SK-N-SH treated with all-trans-retinoic acid at 6 μM for 48 hours (cell line): ENCODE measurements around the gene TMEM184A.

Experiments
- ATAC-seq: fragments of 200-7000 bp; cut with Tn5 transposase; 3 replicates; pipeline ENCODE4 v1.9.1; 2020; ENCODE audit warnings: mild to moderate bottlenecking, moderate library complexity
- CSDC2 ChIP-seq: fragments of 250-450 bp; sonication (Bioruptor Pico); IDR thresholded peaks from 2 replicates; pipeline ENCODE4 v1.5.0; 2020; ENCODE audit warnings: mild to moderate bottlenecking, moderate library complexity
- CSRNP3 ChIP-seq: fragments of 250-450 bp; sonication (Bioruptor Pico); IDR thresholded peaks from 2 replicates; pipeline ENCODE4 v1.5.1; 2021; ENCODE audit warnings: mild to moderate bottlenecking, moderate library complexity
- ESRRG ChIP-seq: fragments of 250-450 bp; sonication (Bioruptor Pico); IDR thresholded peaks from 2 replicates; pipeline ENCODE4 v1.6.1; 2021; ENCODE audit warnings: mild to moderate bottlenecking
- GLIS3 ChIP-seq: fragments of 250-450 bp; sonication (Bioruptor Pico); IDR thresholded peaks from 2 replicates; pipeline ENCODE4 v1.5.0; 2020; ENCODE audit warnings: mild to moderate bottlenecking, moderate library complexity
- ISL1 ChIP-seq: fragments of 250-450 bp; sonication (Bioruptor Pico); IDR thresholded peaks from 2 replicates; pipeline ENCODE4 v2.1.2; 2022; ENCODE audit warnings: mild to moderate bottlenecking, moderate library complexity
- OSR1 ChIP-seq: fragments of 250-450 bp; sonication (Bioruptor Pico); IDR thresholded peaks from 2 replicates; pipeline ENCODE4 v1.8.0; 2022; ENCODE audit warnings: moderate library complexity, mild to moderate bottlenecking, inconsistent platforms
- PATZ1 ChIP-seq: fragments of 250-450 bp; sonication (Bioruptor Pico); IDR thresholded peaks from 2 replicates; pipeline ENCODE4 v1.8.0; 2020; ENCODE audit warnings: mild to moderate bottlenecking, moderate library complexity, borderline replicate concordance
- PPARA ChIP-seq: fragments of 250-450 bp; sonication (Bioruptor Pico); IDR thresholded peaks from 2 replicates; pipeline ENCODE4 v1.5.0; 2020; ENCODE audit warnings: mild to moderate bottlenecking, borderline replicate concordance
- TCF4 ChIP-seq: fragments of 250-450 bp; sonication (Bioruptor Pico); IDR thresholded peaks from 2 replicates; pipeline ENCODE4 v1.8.0; 2021; ENCODE audit warnings: mild to moderate bottlenecking, moderate library complexity, borderline replicate concordance
- TOX ChIP-seq: fragments of 250-450 bp; sonication (Bioruptor Pico); IDR thresholded peaks from 2 replicates; pipeline ENCODE4 v1.8.0; 2021; ENCODE audit warnings: mild to moderate bottlenecking, moderate library complexity, borderline replicate concordance
- TSHZ2 ChIP-seq: fragments of 250-450 bp; sonication (Bioruptor Pico); IDR thresholded peaks from 2 replicates; pipeline ENCODE4 v1.5.0; 2020; ENCODE audit warnings: mild to moderate bottlenecking, moderate library complexity
- ZC3H10 ChIP-seq: fragments of 250-450 bp; sonication (Bioruptor Pico); IDR thresholded peaks from 2 replicates; pipeline ENCODE4 v1.5.1; 2021; ENCODE audit warnings: mild to moderate bottlenecking, moderate library complexity
- ZFP3 ChIP-seq: fragments of 250-450 bp; sonication (Bioruptor Pico); IDR thresholded peaks from 2 replicates; pipeline ENCODE4 v1.5.0; 2020; ENCODE audit warnings: mild to moderate bottlenecking, moderate library complexity
- ZFP30 ChIP-seq: fragments of 450-650 bp; formaldehyde crosslinking; IDR thresholded peaks from 2 replicates; pipeline ENCODE4 v1.5.0; 2022; ENCODE audit warnings: mild to moderate bottlenecking, moderate library complexity
- ZNF565 ChIP-seq: fragments of 450-650 bp; formaldehyde crosslinking; conservative IDR thresholded peaks from 2 replicates; pipeline ENCODE4 v1.5.0; 2020; ENCODE audit warnings: low read depth, mild to moderate bottlenecking, moderate library complexity
- ZNF70 ChIP-seq: fragments of 450-650 bp; formaldehyde crosslinking; IDR thresholded peaks from 2 replicates; pipeline ENCODE4 v1.5.0; 2020; ENCODE audit warnings: mild to moderate bottlenecking, moderate library complexity
- ZNF8 ChIP-seq: fragments of 450-650 bp; formaldehyde crosslinking; IDR thresholded peaks from 2 replicates; pipeline ENCODE4 v1.5.0; 2020; ENCODE audit warnings: mild to moderate bottlenecking, moderate library complexity
- TF ChIP-seq, protein P1 (sequence below): fragments of 250-450 bp; sonication (Bioruptor Pico); IDR thresholded peaks from 2 replicates; pipeline ENCODE4 v1.8.0; 2021; ENCODE audit warnings: low read depth, mild to moderate bottlenecking, moderate library complexity, borderline replicate concordance
- TF ChIP-seq, protein P2 (sequence below): fragments of 250-450 bp; sonication (Bioruptor Pico); IDR thresholded peaks from 2 replicates; pipeline ENCODE4 v1.5.1; 2020; ENCODE audit warnings: low read depth, mild to moderate bottlenecking, moderate library complexity

TMEM184A gene

DNA sequence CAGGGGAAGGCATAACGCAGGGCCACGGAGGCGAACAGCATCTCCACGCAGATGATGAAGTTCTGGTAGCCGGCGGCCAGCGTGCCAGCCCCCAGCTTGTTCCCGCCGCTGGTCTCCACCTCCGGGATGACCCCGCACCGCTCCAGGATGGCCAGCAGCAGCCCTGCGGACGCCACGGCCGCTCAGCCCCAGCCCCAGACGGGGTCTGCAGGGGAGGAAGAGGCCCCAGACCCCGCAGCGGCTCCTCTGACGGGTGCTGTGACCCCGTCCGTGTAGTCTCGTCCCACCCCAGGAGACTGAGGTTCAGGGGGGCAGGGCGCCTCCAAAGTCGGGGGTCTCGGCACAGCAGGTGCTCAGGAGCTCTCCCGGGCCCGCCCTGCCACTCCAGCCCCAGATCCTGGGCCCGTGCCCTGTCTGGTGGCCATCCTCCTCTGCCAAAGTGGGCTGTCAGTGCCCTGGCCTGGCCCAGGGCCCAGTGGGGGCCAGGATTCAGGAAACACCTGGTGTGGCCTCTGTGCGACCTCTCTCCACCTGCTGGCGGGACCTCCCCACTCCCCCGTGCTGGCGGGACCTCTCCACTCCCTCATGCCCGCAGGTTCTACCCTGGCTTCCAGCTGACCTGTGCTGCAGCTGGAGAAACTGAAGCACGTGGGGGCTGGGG, 8.1 kb downstream of the TMEM184A start:
- TF ChIP-seq PATZ1 (CRISPR knock-in tag) (no peak), ZNF70 (no peak), PPARA (CRISPR knock-in tag) (no peak), ZNF8 (CRISPR knock-in tag) (no peak), OSR1 (CRISPR knock-in tag) (no peak), ZFP30 (CRISPR knock-in tag) (no peak), TCF4 (CRISPR knock-in tag) (no peak), ESRRG (CRISPR knock-in tag) (no peak), TSHZ2 (no peak)
- ATAC-seq, result no peak

GRCh38 chr7:1546909-1547776, 8.9 kb downstream of the TMEM184A start:
- ATAC-seq, result no peak
- no peak for TF ChIP-seq ZC3H10 (CRISPR knock-in tag)
- no peak for TF ChIP-seq GLIS3 (CRISPR knock-in tag)
- TF ChIP-seq ZFP3 (CRISPR knock-in tag), result no peak
- TF ChIP-seq ZNF565, result no peak
- no peak for TF ChIP-seq TSHZ2
- no peak for TF ChIP-seq ISL1 (CRISPR knock-in tag)
- TF ChIP-seq, protein P1, sequence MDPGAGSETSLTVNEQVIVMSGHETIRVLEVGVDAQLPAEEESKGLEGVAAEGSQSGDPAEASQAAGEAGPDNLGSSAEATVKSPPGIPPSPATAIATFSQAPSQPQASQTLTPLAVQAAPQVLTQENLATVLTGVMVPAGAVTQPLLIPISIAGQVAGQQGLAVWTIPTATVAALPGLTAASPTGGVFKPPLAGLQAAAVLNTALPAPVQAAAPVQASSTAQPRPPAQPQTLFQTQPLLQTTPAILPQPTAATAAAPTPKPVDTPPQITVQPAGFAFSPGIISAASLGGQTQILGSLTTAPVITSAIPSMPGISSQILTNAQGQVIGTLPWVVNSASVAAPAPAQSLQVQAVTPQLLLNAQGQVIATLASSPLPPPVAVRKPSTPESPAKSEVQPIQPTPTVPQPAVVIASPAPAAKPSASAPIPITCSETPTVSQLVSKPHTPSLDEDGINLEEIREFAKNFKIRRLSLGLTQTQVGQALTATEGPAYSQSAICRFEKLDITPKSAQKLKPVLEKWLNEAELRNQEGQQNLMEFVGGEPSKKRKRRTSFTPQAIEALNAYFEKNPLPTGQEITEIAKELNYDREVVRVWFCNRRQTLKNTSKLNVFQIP (CRISPR knock-in tag), result no peak
- TF ChIP-seq, protein P2, sequence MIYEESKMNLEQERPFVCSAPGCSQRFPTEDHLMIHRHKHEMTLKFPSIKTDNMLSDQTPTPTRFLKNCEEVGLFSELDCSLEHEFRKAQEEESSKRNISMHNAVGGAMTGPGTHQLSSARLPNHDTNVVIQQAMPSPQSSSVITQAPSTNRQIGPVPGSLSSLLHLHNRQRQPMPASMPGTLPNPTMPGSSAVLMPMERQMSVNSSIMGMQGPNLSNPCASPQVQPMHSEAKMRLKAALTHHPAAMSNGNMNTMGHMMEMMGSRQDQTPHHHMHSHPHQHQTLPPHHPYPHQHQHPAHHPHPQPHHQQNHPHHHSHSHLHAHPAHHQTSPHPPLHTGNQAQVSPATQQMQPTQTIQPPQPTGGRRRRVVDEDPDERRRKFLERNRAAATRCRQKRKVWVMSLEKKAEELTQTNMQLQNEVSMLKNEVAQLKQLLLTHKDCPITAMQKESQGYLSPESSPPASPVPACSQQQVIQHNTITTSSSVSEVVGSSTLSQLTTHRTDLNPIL (CRISPR knock-in tag), result no peak
- TF ChIP-seq ZFP30 (CRISPR knock-in tag), result no peak
- no peak for TF ChIP-seq CSDC2
- TF ChIP-seq OSR1 (CRISPR knock-in tag), result no peak
- TF ChIP-seq ZNF8 (CRISPR knock-in tag), result no peak
- no peak for TF ChIP-seq PPARA (CRISPR knock-in tag)
- TF ChIP-seq CSRNP3, result no peak
- TF ChIP-seq TOX (CRISPR knock-in tag), result no peak
- TF ChIP-seq PATZ1 (CRISPR knock-in tag), result no peak
